ENCODE data around the gene CFB. TPM values are rescaled to one million over a fixed set of nuclear protein-coding genes. Genes with fewer than 3 reads are reported as not detected.

Gene CFB
- total RNA-seq, 6 donors from 2014 or later = 15.0 to 199 (median 58.1) TPM

DNA sequence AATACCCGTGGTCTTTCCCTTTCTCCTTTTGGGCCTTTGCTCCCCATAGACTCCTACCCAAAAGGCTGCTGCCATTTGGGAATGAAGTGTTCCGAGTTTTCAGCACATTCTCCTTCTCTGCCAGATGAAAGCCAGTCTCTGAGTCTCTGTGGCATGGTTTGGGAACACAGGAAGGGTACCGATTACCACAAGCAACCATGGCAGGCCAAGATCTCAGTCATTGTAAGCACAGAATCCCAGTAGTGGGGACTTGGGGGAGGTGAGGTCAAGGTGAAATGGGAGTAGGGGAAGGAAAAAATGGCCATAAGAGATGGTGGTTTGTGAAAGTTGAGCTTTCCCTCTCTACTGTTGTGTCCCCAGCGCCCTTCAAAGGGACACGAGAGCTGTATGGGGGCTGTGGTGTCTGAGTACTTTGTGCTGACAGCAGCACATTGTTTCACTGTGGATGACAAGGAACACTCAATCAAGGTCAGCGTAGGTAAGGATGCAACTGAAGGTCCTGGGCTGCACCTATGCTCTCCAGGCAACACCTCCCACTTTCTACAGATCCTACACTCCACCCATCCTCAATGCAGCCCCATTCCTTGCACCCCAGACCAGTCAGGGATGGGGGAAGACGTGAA, 4.1 kb downstream of the CFB start:
- Histone ChIP-seq H3K4me3 (no peak overlapping the region), H3K27me3 (no peaks in the 10 kb centered on the region), H3K9me3 (no peaks in the 10 kb centered on the region), H3K36me3 (peaks cover 10 to 53% (median 45%) of the 10 kb centered on the region in 4 donors), H3K4me1 (peaks cover 14 to 23% (median 18%) of the 10 kb centered on the region in 4 donors), H3K27ac (peak overlapping the region in 1 of 4 donors; percentile 7)
- 92 to 93% methylated on average over 7 of the region's 7 CpGs for WGBS, 2 donors
- TF ChIP-seq POLR2AphosphoS5 (IDR thresholded peaks at IDR 0.05) = no peak
- TF ChIP-seq, protein P1, sequence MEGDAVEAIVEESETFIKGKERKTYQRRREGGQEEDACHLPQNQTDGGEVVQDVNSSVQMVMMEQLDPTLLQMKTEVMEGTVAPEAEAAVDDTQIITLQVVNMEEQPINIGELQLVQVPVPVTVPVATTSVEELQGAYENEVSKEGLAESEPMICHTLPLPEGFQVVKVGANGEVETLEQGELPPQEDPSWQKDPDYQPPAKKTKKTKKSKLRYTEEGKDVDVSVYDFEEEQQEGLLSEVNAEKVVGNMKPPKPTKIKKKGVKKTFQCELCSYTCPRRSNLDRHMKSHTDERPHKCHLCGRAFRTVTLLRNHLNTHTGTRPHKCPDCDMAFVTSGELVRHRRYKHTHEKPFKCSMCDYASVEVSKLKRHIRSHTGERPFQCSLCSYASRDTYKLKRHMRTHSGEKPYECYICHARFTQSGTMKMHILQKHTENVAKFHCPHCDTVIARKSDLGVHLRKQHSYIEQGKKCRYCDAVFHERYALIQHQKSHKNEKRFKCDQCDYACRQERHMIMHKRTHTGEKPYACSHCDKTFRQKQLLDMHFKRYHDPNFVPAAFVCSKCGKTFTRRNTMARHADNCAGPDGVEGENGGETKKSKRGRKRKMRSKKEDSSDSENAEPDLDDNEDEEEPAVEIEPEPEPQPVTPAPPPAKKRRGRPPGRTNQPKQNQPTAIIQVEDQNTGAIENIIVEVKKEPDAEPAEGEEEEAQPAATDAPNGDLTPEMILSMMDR (IDR thresholded peaks at IDR 0.05) = no peak
- no peak for TF ChIP-seq POLR2A (IDR thresholded peaks at IDR 0.05)
- TF ChIP-seq EP300 (IDR thresholded peaks at IDR 0.05) = no peak
- DNase-seq = no peak
- no peak for ATAC-seq (ENCODE audit: low FRiP score in 2 of 2)

DNA sequence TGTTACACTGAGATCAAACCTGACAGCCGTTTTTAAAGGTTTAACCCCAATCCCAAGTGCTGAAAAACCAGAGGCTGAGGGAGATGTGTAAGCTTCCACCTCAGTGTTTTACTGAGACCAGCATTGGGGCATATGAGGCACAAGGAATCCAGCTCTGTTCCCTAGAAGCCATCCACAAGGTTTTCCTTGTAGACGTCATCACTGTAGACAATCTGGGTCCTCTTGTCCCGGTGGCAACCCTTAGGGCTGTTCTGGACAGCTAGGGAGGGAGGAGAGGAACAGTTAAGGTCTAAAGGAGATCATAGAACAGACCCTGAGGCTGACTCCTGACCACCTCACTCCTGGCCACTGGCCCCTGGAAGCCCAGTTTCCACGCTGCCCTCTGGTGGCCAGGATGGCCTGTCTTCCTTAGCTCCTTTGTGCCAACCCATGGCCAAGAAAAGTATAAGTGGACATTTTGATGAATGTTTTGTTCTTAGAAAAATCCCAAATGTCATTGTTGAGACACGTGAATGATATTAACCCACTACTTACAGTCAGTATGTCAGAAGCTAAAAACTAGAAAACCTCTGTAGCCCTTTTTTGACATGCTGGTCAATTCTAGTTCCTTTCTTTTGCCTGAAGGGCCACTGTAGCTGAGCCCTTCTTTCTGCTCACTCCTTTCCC, 6.4 kb downstream of the CFB start:
- DNase-seq = peak in 1 of 2 donors; percentile 64
- peak; percentile 67 to 77 for ATAC-seq (ENCODE audit: low FRiP score in 2 of 2)
- Histone ChIP-seq H3K36me3 (peaks cover 21 to 76% (median 60%) of the 10 kb centered on the region in 4 donors), H3K4me3 (no peak overlapping the region), H3K27ac (peak overlapping the region in 3 of 4 donors; percentile 22 to 64 (median 49)), H3K27me3 (no peaks in the 10 kb centered on the region), H3K4me1 (peaks cover 0 to 4% (median 1%) of the 10 kb centered on the region in 4 donors), H3K9me3 (no peaks in the 10 kb centered on the region)
- TF ChIP-seq, protein P1 (IDR thresholded peaks at IDR 0.05) = peak; percentile 62 to 71 (median 68)
- TF ChIP-seq POLR2A (IDR thresholded peaks at IDR 0.05) = no peak
- WGBS, 2 donors = 57 to 58% methylated on average over 5 of the region's 5 CpGs

DNA sequence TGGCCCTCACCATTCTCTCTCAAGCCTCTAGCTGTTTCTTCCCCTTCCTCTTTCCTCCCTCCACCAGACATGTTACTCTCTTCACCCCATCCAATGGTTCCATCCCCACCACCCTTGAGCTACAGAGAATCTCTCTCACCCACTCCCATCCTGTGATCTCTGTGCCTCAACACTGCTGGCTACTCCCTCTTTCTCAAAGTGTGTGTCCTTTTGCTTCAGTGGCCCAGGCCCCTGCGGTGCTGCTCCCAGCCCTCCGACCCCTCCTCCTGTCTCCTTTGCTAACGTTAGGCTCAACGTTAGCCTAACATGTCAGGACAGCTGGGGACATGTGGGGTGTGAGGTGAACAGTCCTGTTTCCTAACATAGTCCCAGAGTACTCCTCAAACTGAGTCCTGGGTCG, 7.0 kb downstream of the CFB start:
- Histone ChIP-seq H3K9me3 (no peaks in the 10 kb centered on the region), H3K4me3 (no peak overlapping the region), H3K27me3 (no peaks in the 10 kb centered on the region), H3K4me1 (peaks cover 2 to 7% (median 7%) of the 10 kb centered on the region in 4 donors), H3K27ac (peak overlapping the region in 2 of 4 donors; percentile 49 to 64), H3K36me3 (peaks cover 21 to 76% (median 59%) of the 10 kb centered on the region in 4 donors)
- ATAC-seq (ENCODE audit: low FRiP score in 2 of 2) (no peak), DNase-seq (no peak)
- no peak for TF ChIP-seq EP300 (IDR thresholded peaks at IDR 0.05)
- TF ChIP-seq POLR2A (IDR thresholded peaks at IDR 0.05) = no peak
- no peak for TF ChIP-seq POLR2AphosphoS5 (IDR thresholded peaks at IDR 0.05)
- TF ChIP-seq, protein P1 (IDR thresholded peaks at IDR 0.05) = no peak
- WGBS, 2 donors = 75 to 80% methylated on average over 5 of the region's 5 CpGs

DNA sequence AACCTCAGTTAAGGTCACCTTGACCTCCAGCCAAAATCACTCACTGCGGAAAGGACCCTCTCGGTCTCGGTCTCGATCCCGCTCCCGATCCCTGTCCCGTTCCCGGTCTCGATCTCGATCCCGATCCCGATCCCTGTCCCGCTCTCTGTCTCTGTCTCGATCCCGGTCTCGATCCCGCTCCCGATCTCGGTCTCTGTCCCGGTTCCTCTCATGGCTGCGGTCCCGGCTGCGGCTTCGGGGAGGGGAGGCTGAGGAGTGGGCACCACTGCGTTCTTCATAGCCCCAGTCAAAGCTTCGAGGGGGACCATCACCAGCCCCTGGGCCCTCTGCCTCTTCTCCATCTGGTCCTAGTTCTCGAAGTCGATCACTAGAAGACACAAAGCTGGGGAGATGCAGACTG, 8.6 kb downstream of the CFB start:
- TF ChIP-seq EP300 (IDR thresholded peaks at IDR 0.05) (no peak), POLR2AphosphoS5 (IDR thresholded peaks at IDR 0.05) (no peak), POLR2A (IDR thresholded peaks at IDR 0.05) (no peak)
- TF ChIP-seq, protein P1 (IDR thresholded peaks at IDR 0.05) = no peak
- ATAC-seq (ENCODE audit: low FRiP score in 2 of 2) (no peak), DNase-seq (peak in 1 of 2 donors; percentile 73)
- Histone ChIP-seq H3K4me3 (no peak overlapping the region), H3K27ac (no peak overlapping the region), H3K36me3 (peaks cover 21 to 76% (median 57%) of the 10 kb centered on the region in 4 donors), H3K9me3 (no peaks in the 10 kb centered on the region), H3K27me3 (no peaks in the 10 kb centered on the region), H3K4me1 (peaks cover 10 to 17% (median 14%) of the 10 kb centered on the region in 4 donors)
- WGBS, 2 donors = 95 to 97% methylated on average over 28 of the region's 28 CpGs
